GM19351 (cell line): ENCODE data around the gene CD7.

Experiments used
- ATAC-seq: cut with Tn5 transposase; IDR thresholded peaks from one replicate; pipeline ENCODE4 v1.9.1; 2021; ENCODE audit warnings: mild to moderate bottlenecking, moderate library complexity; ENCODE audit not compliant: unreplicated experiment

The CD7 gene

GRCh38 chr17:82266142-82266541 lies 51.3 kb downstream of the CD7 start:
- no peak for ATAC-seq
